Effector CD8-positive, alpha-beta T cell (primary cell): Measurements from ENCODE around the gene FOXRED2.
"Not testable (repeated sequence)": the region's sequence is repeated elsewhere in the genome, so short reads cannot be mapped to it uniquely, and the experiment has no call there.

Experiments used
- DNase-seq: peaks from one replicate; lab custom pipeline; 2025; lab: John Stamatoyannopoulos, UW
- total RNA-seq, 4 experiments: gene quantifications; one replicate each; lab custom pipeline; 2026; lab: John Stamatoyannopoulos, UW

Gene FOXRED2
- total RNA-seq: 2.8 to 5.1 (median 4.6) reads per million in 4 experiments

DNA sequence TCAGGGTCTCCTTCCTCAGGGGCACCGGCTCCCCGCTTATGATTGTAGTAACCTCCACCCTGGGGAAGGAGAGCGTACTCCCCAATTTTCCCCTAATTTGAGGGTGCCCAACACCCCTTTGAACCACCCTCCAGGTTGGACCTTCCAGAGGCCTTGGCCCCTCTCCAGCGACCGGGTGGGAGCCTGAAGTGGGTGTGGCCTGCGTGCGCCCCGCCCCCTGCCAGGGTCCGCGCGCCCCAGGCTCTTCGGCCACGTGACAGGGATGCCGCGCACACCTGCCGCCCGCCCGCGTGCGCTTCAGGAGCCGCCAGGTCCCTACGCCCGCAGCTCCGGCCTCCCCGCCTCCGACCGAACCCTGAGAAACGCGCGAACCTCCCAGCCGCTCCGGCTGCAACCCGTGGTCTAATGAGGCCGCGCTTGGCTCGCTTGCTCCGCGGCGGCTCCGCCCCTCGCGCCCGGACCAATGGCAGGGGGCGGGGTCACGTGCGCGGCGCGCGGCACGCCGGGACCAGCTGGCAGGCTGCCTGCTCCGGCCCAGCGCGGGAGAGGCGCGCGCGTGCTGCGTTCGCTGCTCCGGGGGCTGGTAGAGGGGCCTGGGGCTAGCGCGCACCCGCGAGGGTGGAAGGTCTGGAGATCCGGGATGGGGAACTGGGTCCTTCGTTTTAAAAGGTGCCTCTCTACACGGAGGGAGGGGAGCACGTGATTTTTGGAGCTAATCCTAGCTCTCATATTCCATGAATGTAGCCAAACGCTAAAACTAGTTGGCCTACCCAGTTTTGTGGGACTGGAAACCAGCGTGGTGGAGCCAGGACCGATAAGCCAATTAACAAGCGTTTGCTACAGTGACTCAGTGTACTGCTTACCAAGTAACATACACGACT, at the start of gene FOXRED2:
Gene FOXRED2 (minus strand): TSS at position 404 of the 881 bp plus-strand sequence. CDS start 618 bp downstream, outside the sequence.
- peak; percentile 79 for DNase-seq

DNA sequence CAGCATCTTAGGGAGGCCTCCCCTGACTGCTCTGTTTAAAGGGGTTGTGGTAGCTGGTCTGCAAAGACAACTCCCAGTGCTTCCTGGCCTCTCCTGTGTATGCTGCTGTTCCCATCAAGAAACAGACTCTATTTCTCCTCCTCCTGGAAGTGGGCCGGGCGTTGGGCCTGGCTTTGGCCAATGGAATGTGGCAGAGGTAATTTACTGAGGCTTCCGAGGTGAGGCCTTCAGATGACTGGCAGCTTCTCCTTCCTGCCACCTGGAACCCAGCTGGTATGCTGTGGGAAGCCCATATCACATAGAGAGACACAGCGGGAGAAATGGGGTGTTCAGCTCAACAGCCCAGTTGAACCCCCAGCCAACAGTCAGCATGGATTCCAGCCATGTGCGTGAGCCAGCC, 47.3 kb upstream of the FOXRED2 start:
- no peak for DNase-seq

DNA sequence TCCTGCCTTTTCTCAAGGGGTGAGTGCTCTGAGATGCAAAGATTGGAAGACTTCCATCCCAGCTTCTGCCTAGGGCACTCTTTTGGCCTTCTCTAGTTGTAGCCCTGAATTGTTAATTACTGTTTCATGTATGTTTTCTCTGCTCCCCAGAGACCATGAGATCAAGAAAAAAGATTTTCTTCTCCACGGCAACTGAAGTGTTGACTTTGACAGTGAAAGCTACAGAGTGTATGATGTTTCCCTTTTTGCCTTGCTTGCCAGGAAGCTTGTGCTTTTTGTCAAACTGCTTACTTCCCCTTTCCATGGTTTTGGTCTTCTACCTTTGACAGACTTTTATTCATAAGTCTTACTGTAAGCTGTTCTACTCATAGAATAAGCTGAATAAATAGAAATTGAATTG, 45.4 kb upstream of the FOXRED2 start:
- no peak for DNase-seq

DNA sequence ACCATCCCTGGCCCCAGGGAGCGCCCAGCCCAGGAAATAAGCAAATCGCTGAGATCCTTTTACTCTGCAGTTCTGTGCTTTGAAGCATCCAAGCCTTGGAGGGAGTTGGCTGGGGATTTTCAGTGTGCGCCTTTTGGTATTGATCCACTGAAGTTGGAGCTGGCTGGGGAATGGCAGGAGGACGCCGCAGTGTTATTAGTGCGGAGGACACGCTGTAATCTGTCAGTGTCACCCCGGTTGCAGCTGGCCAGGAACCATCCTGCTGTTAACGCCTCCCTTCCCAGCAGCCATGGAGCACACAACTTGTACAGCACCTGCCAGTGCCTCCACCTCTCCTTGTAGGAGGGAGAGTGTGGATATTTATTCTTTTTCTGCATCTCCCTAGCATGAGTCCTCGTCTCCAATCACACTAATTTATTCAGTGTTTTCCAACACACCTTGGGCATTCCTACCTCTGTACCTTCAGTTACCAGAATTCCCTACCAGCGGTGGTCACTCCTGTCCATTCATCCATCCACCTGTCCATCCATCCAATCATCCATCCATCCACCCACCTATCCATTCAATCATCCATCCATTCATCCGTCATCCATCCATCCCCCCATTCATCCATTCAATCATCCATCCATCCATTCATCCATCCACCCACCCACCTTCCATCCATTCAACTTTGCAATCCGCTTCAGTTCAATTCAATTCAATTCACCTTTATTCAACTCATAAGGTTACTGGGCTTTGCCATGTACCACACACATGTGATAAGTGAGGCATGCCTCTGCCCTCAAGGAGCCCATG, 44.1 kb upstream of the FOXRED2 start:
- DNase-seq: no peak

DNA sequence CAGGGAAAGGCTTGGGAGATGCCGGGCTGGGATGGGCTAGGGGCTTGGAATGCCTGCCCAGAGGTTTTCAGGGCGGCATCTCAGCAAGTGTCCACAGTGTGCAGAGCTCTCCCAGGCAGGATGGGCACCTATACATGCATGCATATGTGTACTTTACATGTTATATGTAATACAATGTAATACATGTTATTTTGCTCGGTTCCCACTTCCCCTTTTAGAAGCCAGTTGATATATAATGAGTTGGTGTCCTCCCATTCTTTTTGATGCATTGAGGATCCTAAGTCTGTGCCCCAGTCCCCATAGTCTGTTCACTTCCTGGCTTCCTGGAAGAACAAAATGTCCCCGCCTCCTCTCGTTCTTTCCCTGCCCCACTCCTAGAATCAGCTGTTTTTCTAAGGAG, 42.2 kb upstream of the FOXRED2 start:
- DNase-seq: no peak

DNA sequence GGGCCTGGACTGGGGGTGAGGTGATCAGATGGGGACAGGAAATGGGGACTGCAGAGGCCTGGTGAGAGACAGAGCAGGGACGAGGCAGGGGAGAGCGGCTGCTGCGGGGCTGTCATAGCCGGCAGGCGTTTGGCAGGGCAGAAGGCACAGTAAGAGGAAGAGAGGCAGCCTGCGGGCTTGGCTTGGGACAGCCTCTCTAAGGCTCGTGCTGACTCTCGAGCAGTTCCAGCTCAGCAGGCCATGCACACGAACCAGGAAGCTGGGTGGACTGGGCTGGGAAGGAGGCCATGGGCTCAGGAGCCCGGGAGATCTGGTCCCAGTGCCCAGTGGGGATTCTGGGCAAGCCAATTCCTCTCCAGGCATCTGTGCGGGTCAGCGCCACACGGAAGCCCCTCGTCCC, 41.8 kb upstream of the FOXRED2 start:
- no peak for DNase-seq

DNA sequence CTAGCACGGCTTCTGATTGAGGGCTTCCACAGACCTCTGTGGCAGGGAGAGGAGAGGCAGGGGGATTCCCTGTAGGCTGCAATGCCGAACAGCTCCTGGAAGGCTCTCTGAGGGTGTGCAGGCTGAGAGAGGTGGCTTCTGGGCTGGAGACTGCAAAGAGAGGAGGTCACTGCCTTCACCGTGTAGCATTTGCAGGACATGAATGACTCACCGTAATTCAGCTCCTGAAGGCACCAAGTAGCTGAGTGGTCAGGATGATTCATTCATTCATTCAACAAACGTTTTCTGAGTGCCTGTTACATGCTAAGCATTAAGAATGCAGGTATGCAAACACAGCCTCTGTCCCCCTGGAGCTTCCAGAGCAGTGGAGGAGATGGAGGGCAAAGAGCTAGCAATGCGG, 40.1 kb upstream of the FOXRED2 start:
- DNase-seq: no peak

DNA sequence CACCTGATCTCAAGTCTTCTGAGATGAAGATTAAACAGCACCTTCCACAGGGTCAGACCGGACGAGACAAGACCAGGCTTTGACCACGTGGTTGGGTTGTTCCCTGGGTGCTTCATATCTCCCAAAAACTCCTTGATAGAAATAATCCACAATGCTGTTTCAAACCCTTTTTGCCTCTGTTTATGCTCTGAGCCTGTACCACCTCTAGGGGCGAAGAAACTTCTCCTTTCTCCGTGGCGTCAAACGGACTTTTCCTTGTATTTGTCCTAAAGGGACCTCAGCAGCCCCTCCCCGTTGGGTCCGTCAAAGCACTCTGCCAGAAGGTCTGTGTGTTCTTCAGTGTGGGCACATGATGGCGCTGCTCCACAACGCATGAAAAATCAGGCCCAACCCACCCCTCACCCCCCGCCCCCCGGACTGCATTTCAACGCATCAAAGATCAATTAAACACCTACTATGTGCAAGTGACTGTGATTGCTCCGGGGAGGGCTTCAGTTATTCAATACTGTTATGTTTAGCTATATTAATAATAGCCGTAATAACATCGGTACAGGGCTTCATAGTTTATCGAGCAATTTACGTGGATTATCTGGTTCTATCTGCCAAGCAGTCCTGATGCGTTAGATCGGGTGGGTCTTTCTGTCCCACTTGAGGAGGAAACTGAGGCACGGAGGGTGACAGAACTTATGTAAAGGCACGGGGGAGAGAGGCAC, 39.4 kb upstream of the FOXRED2 start:
- no peak for DNase-seq

DNA sequence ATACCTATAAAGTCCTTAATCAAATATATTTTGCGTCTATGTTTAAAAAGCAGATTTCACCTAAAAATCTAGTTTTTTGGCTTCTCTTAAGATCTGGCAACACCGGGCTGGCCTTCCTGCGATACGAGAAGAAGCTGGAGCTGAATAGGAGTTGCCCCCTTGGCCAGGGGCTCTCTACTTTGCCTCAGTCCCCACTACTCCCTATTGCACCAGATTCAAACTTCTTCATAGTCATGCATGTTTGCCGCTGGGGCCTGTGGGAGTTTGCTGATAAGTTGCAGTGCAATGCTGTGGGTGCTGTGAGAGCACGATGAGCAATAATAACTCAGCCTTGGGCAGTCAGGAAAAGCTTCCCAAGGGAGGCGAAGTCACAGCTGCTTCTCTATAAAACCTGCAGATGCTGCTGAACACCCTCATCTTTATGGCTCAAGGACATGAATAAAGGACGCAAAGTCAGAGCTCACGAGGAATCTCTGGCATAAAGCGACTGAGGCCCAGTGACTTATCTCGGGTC, 37.3 kb upstream of the FOXRED2 start:
- DNase-seq: no peak

DNA sequence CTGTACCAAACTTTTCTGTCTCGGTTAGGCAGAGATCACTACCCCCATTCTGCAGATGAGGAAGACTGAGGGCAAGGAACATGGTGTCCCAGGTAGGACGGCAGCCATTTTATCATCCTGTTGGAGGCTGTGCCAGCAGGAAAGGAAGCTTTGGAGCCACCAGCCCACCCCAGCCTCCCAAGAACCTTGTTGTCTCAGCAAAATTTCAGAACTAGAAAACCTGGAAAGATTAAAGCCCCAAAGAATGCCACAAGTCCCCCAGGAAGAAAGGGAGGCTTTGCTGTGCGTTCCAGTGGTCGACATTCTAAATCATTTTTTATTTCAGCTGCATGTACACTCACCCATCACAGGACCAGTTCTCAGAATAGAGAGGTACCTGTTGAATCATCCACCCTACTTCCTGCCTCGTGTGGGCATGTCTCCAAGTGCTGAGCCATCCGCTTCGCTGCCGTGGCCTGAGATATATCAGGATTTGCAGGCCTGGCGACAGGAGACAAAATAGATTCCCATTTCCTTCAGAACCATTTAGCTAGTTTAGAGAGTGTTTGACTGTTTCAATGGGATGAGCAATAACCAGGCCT, 35.1 kb upstream of the FOXRED2 start:
- no peak for DNase-seq

DNA sequence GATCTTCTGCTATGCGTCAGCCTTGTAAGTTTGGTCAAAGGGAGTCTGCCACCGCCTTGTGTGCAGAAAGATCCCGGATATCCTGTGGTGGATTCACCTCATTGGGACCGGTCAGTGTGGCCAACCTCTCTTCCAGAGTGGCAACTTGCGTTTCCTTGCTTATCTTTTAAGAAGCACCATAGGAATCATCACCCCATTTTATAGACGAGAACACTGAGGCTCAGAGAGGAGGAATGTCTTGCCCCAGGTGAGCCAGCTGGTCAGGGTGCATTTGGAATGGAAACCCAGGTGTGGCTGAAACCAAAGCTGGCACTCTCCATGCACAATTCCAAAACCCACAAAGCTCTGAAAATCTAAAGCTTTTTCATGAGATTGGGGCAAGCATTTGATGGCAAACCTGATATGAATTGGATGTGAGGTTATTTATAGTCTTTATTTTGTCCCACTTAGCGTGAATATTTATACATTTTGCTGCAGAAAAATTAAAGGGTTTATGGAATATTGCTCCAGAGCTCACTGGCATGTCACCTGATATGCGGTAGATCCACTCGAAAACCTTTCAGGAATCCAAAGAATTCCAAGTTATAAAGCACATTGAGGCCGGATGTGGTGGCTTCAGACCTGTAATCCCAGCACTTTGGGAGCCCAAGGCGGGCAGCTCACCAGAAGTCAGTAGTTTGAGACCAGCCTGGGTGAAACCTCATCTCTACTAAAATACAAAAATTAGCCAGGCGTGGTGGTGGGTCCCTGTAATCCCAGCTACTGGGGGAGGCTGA, 34.2 kb upstream of the FOXRED2 start:
- no peak for DNase-seq

DNA sequence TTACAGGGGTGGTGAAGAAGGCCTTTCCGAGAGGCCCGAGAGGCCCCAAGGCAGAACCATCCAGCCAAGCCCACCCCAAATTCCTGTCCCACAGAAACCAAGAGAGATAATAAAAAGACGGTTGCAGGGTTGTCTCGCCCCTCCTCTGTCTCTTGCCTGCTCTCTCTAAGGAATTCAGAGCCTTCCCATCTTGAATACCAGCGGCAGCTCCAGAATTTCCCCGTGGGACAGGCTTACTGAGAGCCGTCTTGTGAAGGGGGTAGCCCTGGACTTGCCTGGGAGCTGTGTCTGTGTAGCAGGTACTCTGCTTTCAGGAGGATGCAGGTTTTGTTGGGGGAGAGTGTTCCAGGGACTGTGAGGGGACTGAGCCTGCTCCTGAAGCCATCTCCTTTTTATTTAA, 31.7 kb upstream of the FOXRED2 start:
- no peak for DNase-seq

DNA sequence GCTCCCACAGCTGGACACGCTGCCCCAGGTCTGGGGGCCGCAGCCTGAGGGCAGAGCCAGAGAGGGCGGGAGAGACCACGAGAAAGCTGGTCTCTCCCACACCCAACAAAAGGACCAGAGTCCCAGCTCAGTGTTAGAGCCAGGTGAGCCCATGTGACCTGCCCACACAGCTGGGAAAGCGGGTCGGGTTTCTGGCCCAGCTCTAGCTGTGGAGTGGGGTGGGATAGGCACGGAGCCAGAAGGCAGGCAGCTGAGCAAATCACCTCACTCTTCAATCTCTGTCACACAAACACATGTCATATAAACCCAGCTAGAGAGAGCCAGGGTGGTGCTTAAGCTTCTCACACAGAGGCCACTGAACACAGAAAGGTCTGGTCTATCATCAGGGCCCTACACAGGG, 29.9 kb upstream of the FOXRED2 start:
- DNase-seq: no peak

DNA sequence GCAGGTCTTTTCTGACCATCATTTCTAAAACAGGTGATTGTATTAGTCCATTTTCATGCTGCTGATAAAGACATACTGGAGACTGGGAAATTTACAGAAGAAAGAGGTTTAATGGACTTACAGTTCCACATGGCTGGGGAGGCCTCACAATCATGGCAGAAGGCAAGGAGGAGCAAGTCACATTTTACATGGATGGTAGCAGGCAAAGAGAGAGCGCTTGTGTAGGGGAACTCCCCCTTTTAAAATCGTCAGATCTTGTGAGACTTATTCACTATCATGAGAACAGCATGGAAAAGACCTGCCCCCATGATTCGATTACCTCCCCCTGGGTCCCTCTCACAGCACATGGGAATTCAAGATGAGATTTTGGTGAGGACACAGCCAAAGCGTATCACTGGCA, 26.5 kb upstream of the FOXRED2 start:
- DNase-seq: not testable (repeated sequence)

DNA sequence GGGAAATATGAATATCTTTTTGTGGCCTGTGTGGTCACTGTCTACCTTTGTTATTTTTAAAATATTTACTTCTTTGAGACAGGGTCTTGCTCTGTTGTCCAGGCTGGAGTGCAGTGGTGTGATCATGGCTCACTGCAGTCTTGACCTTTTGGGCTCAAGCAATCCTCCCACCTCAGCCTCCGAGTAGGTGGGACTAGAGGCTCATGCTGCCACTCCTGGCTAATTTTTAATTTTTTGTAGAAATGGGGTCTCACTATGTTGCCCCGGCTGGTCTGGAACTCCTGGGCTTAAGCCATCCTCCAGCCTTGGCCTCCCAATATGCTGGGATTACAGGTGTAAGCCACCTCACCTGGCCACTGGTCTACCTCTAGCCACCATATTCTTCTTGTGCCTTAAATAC, 25.6 kb upstream of the FOXRED2 start:
- no peak for DNase-seq

DNA sequence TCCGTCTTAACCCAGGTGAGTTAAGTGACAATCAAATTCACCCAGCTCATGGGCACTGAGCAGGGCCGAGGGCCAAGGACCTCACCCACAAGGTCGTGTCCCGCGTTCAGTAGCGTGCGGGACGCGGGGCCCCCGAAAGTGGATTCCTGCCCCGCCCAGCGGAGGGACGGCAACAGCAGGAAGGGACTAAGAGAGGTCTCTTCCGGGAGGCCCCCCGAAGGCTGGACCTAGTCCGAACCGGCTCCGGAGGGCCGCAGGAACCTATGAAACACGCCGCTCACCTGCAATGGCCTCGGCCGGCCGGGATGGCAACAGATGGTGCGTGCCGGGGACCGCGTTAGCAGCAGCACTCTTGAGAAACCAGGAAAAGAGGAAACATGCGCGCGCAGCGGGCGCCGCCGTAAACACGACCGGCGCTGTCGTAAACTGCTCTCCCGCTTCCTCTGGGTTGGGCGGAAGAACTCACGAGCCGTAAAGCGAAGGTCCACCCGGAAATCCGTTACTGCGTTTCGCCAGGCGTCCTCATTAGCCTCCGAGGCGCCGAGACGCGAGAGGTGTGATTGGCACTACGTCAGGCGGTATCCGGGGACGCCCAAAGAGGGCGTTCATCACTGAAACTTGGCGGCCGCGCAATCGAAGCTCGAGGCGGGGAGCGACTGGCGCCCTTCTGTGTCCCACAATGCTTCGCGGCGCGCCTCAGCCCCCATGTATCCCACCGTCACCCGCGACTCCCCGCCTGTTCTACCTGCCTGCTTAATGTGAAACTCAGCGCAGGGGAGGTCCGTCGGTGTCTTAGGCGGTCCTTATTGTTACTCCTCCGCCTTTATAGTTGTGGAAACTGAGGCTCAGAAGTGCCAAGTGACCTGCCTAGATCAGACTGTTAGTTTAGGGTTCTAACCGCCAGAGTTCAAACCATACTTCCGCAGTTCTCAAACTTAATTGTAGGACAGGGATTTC, 22.2 kb upstream of the FOXRED2 start, which contains the start of gene EIF3D:
Gene EIF3D (minus strand): TSS at position 372 of the 957 bp plus-strand sequence. CDS start 3,045 bp downstream, outside the sequence.
- peak; percentile 98 for DNase-seq

DNA sequence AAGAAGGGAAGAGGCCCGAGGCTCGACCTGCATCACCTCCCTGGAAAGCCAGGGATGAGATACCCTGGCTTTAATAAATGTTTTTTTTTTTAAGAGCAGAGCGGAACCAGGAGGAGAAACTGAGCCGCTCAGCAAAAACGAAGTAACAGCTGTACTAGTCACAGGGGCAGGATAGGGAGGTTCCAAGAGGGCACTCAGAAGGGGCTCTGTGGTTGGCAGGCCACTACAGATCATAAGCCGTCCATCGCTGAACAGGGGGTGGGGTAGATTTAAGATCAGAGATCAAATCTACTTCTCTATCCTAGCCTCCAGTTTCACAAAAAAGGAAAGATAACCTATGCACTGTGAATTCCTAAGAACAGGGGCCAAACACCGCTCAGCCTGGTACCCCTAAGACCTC, 21.5 kb upstream of the FOXRED2 start:
- DNase-seq: no peak

DNA sequence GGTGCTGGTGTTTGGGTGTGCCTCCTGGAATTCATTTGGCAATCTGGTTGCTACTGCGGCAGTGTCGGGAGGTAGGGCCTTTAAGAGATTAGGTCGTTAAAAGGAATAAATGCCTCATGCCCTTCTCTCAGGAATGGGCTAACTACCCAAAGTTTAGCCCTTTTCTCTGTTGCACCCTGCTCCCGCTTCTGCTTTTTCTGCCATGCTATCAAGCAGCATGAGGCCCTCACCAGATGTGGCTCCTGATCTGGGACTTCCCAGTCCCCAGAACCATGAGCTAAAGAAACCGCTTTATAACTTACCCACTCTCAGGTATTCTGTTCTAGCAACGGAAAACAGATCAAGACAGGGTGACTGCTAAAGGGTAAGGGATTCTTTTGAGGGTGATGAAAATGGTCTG, 15.8 kb upstream of the FOXRED2 start:
- DNase-seq: no peak

DNA sequence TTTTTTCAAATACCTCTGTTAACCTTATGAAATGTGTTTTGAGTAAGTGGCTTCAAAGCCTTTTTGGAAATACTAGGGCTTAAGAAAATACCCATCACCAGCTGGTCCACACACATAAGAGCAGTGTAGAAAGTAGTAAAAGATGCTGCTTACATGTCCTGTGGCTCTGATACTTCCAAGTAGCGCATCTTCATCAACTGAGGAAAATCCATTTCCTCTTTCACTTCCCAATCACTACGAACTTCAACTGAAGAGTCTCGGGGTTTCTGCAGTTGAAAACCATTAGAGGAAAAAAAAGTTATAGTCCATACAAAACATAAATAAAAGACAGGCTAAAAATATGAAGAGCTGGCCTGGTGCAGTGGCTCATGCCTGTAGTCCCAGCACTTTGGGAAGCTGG, 13.6 kb upstream of the FOXRED2 start:
- DNase-seq: no peak

DNA sequence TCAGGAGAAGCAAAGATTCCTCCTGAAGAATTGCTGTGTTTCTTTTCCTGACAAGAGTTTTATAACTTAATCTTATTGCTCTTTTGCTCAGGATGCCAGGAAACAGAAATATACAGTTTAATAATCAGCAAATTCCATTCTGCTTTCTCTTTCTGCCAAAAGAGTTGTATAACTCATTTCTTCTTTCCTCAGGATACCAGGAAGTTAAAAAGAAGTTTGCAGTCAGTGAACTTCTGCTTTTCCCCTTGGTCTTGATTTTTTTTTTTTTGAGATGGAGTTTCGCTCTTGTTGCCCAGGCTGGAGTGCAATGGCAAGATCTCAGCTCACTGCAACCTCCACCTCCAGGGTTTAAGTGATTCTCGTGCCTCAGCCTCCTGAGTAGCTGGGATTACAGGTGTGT, 13.1 kb upstream of the FOXRED2 start:
- DNase-seq: not testable (repeated sequence)
